ENCODE results near the gene EIF5.
A peak's percentile ranks its signal among the peaks of the same experiment; 100 is the strongest.

Gene EIF5

DNA sequence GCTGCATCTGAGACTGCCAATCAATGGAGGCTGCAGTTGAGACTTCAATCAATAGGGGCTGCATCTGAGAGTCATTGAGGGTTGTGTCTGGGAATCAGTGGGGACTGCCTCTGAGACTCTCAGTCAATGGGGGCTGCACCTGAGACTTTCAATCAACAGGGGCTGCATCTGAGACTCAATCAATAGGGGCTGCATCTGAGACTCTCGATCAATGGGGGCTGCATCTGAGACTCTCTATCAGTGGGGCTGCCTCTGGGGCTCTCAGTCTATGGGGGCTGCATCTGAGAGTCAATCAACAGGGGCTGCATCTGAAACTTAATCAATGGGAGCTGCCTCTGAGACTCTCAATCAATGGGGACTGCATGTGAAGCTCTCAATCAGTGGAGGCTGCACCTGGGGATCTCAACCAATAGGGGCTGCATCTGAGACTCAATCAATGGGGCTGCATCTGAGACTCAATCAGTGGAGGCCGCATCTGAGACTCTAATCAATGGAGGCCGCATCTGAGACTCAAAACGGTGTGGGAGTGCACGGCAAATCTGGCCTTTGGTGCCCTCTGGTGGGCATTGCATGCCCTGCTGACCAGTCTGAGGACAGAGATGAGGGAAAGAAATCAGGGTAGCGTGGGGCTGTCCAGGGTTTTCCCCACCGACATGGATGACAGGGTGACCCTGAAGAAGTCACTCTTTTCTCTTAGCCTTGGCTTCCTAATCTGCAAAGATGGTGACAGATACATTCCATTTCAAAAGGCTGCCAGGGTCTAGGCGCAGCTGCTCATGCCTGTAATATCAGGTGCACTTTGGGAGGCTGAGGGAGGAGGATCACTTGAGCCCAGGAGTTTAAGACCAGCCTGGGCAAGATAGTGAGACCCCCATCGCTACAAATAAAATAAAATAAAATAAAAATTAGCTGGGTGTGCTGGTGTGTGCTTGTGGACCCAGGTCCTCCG is 41.3 kb upstream of the EIF5 start:
- Histone ChIP-seq H3K36me3 (ENCODE audit: control insufficient read depth in 1 of 2, insufficient read depth in 2 of 2, low read length in 2 of 2) (no peaks in the 10 kb centered on the region), H3K9ac (ENCODE audit: low read depth in 1 of 2, low read length in 2 of 2) (peak overlapping the region in 1 of 2 donors; percentile 28), H3K4me3 (ENCODE audit: low read depth in 1 of 2, low read length in 2 of 2) (no peak overlapping the region), H3K4me1 (ENCODE audit: control insufficient read depth in 1 of 2, insufficient read depth in 2 of 2, low read length in 2 of 2) (no peaks in the 10 kb centered on the region), H3K27me3 (ENCODE audit: control insufficient read depth in 1 of 2, insufficient read depth in 2 of 2, low read length in 2 of 2) (no peaks in the 10 kb centered on the region), H3K9me3 (ENCODE audit: control insufficient read depth in 1 of 2, low read length in 2 of 2) (no peaks in the 10 kb centered on the region), H3K27ac (ENCODE audit: low read depth, low read length) (no peak overlapping the region)

DNA sequence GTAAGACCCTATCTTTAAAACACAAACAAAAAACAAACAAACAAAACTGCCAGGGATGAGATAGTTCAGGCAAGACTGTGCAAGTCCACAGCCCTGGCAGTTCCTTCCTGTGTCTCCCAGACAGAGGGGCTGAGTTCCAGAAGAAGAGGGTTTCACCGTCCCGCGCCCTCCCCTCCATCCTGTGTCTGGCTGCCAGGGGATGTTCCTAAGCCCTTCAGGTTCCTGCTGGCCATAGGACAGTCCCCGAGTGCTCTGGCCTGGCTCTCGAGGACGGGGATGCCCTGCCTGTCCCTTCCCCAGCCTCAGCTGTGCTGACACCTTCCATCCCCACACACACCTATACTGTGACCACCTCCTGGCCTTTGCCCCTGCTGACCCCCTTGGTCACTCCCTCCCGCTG is 40.6 kb upstream of the EIF5 start:
- H3K27ac ChIP-seq (ENCODE audit: low read depth, low read length), result no peak overlapping the region
- H3K9me3 ChIP-seq (ENCODE audit: control insufficient read depth in 1 of 2, low read length in 2 of 2), result no peaks in the 10 kb centered on the region
- H3K9ac ChIP-seq (ENCODE audit: low read depth in 1 of 2, low read length in 2 of 2), result no peak overlapping the region
- no peaks in the 10 kb centered on the region for H3K4me1 ChIP-seq (ENCODE audit: control insufficient read depth in 1 of 2, insufficient read depth in 2 of 2, low read length in 2 of 2)
- H3K4me3 ChIP-seq (ENCODE audit: low read depth in 1 of 2, low read length in 2 of 2), result no peak overlapping the region
- H3K27me3 ChIP-seq (ENCODE audit: control insufficient read depth in 1 of 2, insufficient read depth in 2 of 2, low read length in 2 of 2), result no peaks in the 10 kb centered on the region
- H3K36me3 ChIP-seq (ENCODE audit: control insufficient read depth in 1 of 2, insufficient read depth in 2 of 2, low read length in 2 of 2), result no peaks in the 10 kb centered on the region

DNA sequence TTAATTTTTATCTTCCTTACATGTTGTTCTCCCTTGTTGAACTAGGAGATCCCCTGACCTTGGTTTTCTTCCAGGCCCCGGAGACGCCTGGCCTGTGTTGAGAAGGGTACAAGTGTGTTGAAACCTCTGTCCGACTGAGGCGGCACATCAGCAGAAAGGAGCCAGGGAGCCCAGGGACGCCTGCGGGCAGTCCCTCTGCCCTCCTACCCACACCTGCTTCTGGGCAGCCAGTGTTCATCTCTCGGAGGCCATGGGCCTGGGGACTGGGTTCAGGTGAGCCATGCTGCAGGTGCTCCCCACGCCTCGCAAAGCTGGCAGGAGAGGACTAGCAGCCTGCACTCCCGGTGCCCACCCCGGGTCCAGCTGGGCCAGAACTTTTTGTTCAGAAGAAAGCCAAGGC is 39.9 kb upstream of the EIF5 start:
- no peak overlapping the region for H3K9ac ChIP-seq (ENCODE audit: low read depth in 1 of 2, low read length in 2 of 2)
- no peak overlapping the region for H3K4me3 ChIP-seq (ENCODE audit: low read depth in 1 of 2, low read length in 2 of 2)
- no peaks in the 10 kb centered on the region for H3K36me3 ChIP-seq (ENCODE audit: control insufficient read depth in 1 of 2, insufficient read depth in 2 of 2, low read length in 2 of 2)
- no peaks in the 10 kb centered on the region for H3K27me3 ChIP-seq (ENCODE audit: control insufficient read depth in 1 of 2, insufficient read depth in 2 of 2, low read length in 2 of 2)
- no peaks in the 10 kb centered on the region for H3K4me1 ChIP-seq (ENCODE audit: control insufficient read depth in 1 of 2, insufficient read depth in 2 of 2, low read length in 2 of 2)
- no peaks in the 10 kb centered on the region for H3K9me3 ChIP-seq (ENCODE audit: control insufficient read depth in 1 of 2, low read length in 2 of 2)
- no peak overlapping the region for H3K27ac ChIP-seq (ENCODE audit: low read depth, low read length)

DNA sequence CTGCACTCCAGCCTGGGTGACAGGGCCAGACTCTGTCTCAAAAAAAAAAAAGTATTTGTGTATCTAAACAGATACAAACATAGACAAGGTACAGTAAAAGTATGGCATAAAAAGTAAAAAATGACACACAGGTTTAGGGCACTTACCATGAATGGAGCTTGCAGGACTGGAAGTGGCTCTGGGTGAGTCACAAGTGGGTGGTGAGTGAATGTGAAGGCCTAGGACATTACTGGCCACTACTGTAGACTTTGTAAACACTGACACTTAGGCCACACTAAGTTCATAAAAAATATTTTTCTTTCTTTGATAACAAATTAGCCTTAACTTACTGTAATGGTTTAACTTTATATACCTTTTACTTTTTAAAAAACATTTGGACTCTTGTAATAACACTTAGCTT is 38.0 kb upstream of the EIF5 start:
- Histone ChIP-seq H3K27me3 (ENCODE audit: control insufficient read depth in 1 of 2, insufficient read depth in 2 of 2, low read length in 2 of 2) (no peaks in the 10 kb centered on the region), H3K9me3 (ENCODE audit: control insufficient read depth in 1 of 2, low read length in 2 of 2) (no peaks in the 10 kb centered on the region), H3K36me3 (ENCODE audit: control insufficient read depth in 1 of 2, insufficient read depth in 2 of 2, low read length in 2 of 2) (no peaks in the 10 kb centered on the region), H3K4me1 (ENCODE audit: control insufficient read depth in 1 of 2, insufficient read depth in 2 of 2, low read length in 2 of 2) (no peaks in the 10 kb centered on the region), H3K27ac (ENCODE audit: low read depth, low read length) (no peak overlapping the region), H3K4me3 (ENCODE audit: low read depth in 1 of 2, low read length in 2 of 2) (no peak overlapping the region), H3K9ac (ENCODE audit: low read depth in 1 of 2, low read length in 2 of 2) (no peak overlapping the region)

DNA sequence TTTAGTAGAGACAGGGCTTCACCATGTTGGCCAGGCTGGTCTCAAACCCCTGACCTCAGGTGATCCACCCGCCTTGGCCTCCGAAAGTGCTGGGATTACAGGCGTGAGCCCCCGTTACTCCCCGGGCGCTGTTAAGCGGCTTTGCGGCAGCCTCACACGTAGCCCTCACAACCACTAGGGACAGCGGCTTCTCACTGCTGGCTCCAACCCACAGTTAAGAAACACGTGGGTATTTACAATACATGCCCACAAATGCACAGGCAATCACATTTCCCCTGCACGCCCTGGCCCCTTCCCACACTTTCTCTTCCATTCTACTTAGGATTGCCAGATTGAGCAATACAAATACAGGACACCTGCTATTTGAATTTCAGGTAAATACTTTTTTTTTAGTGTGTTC is 37.0 kb upstream of the EIF5 start:
- H3K9me3 ChIP-seq (ENCODE audit: control insufficient read depth in 1 of 2, low read length in 2 of 2), result no peaks in the 10 kb centered on the region
- no peaks in the 10 kb centered on the region for H3K4me1 ChIP-seq (ENCODE audit: control insufficient read depth in 1 of 2, insufficient read depth in 2 of 2, low read length in 2 of 2)
- H3K9ac ChIP-seq (ENCODE audit: low read depth in 1 of 2, low read length in 2 of 2), result no peak overlapping the region
- no peaks in the 10 kb centered on the region for H3K27me3 ChIP-seq (ENCODE audit: control insufficient read depth in 1 of 2, insufficient read depth in 2 of 2, low read length in 2 of 2)
- H3K27ac ChIP-seq (ENCODE audit: low read depth, low read length), result no peak overlapping the region
- H3K36me3 ChIP-seq (ENCODE audit: control insufficient read depth in 1 of 2, insufficient read depth in 2 of 2, low read length in 2 of 2), result no peaks in the 10 kb centered on the region
- no peak overlapping the region for H3K4me3 ChIP-seq (ENCODE audit: low read depth in 1 of 2, low read length in 2 of 2)

DNA sequence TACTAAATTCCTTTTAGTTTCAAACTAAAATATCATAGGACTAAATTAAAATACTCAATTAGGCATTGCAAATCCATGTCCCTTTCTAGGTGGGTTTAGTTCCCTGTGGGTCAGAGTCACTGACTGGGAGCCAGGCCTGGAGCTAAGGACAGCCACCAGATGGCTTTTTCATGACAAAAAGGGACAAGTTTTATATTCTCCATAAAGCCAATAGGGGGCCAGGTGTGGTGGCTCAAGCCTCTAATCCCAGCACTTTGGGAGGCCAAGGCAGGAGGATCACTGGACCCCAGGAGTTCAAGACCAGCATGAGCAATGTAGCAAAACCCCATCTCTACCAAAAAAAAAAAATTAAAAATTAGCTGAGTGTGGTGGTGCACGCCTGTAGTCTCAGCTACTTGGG is 35.4 kb upstream of the EIF5 start:
- no peak overlapping the region for H3K27ac ChIP-seq (ENCODE audit: low read depth, low read length)
- no peaks in the 10 kb centered on the region for H3K27me3 ChIP-seq (ENCODE audit: control insufficient read depth in 1 of 2, insufficient read depth in 2 of 2, low read length in 2 of 2)
- no peaks in the 10 kb centered on the region for H3K4me1 ChIP-seq (ENCODE audit: control insufficient read depth in 1 of 2, insufficient read depth in 2 of 2, low read length in 2 of 2)
- H3K9me3 ChIP-seq (ENCODE audit: control insufficient read depth in 1 of 2, low read length in 2 of 2), result no peaks in the 10 kb centered on the region
- H3K9ac ChIP-seq (ENCODE audit: low read depth in 1 of 2, low read length in 2 of 2), result no peak overlapping the region
- H3K4me3 ChIP-seq (ENCODE audit: low read depth in 1 of 2, low read length in 2 of 2), result no peak overlapping the region
- H3K36me3 ChIP-seq (ENCODE audit: control insufficient read depth in 1 of 2, insufficient read depth in 2 of 2, low read length in 2 of 2), result no peaks in the 10 kb centered on the region

DNA sequence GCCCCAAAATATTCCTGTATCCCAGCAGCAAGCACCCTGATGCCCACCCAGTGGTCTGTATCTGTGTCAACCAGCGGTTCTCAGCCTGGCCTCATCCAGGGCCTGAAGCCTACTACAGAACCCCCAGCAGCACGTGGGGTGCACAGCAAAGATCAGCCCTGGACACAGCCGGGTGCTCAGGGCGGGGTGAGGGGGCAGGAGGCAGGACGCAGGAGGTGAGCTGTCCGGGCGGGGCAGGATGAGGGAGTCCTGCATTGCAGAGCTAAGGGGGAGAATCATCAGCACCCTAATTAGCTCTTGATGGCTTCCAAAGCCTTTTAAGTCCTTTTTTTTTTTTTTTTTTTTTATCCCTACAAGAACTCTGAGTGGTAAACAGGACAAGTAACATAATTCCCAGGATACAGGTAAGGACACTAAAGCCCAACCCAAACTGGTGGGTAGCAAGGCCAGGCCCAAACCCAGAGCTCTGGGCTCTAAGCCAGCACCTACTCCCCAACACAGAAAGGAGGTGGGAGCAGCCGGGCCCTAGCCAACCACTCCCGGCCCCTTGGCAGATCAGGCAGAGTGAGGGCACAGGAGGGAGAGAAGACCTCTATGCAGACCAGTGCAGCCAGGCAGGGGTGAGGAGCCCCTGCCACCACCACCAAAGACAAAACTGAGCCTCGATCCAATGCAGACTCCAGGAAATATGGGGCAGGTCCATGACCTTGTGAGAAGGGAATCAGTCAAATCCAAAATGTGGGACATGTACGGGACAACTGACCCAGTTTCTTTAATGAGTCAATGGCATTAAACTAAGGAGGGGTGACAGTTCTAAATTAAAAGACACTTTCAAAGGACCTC is 32.3 kb upstream of the EIF5 start:
- H3K4me3 ChIP-seq (ENCODE audit: low read depth in 1 of 2, low read length in 2 of 2), result no peak overlapping the region
- H3K4me1 ChIP-seq (ENCODE audit: control insufficient read depth in 1 of 2, insufficient read depth in 2 of 2, low read length in 2 of 2), result no peaks in the 10 kb centered on the region
- no peaks in the 10 kb centered on the region for H3K9me3 ChIP-seq (ENCODE audit: control insufficient read depth in 1 of 2, low read length in 2 of 2)
- no peak overlapping the region for H3K27ac ChIP-seq (ENCODE audit: low read depth, low read length)
- H3K27me3 ChIP-seq (ENCODE audit: control insufficient read depth in 1 of 2, insufficient read depth in 2 of 2, low read length in 2 of 2), result no peaks in the 10 kb centered on the region
- no peak overlapping the region for H3K9ac ChIP-seq (ENCODE audit: low read depth in 1 of 2, low read length in 2 of 2)
- no peaks in the 10 kb centered on the region for H3K36me3 ChIP-seq (ENCODE audit: control insufficient read depth in 1 of 2, insufficient read depth in 2 of 2, low read length in 2 of 2)

DNA sequence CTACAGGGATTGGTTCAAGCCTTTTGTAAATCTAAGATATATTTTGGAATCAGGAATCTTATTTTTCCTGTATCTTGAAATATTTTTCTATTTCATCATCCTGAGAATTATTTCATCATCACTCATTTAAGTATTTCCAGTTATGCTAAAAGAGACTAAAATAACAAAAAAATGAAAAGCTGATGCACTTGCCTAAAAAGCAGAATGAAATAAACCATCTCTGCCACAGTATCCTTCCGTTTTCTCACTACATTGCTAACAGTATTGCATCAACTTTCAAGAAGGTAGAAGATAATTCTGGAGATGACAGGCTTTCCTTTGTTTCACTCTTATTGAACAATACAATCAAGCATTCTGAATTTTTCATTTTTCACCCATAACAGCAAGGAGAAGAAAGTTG is 31.1 kb upstream of the EIF5 start:
- no peaks in the 10 kb centered on the region for H3K36me3 ChIP-seq (ENCODE audit: control insufficient read depth in 1 of 2, insufficient read depth in 2 of 2, low read length in 2 of 2)
- no peak overlapping the region for H3K9ac ChIP-seq (ENCODE audit: low read depth in 1 of 2, low read length in 2 of 2)
- no peaks in the 10 kb centered on the region for H3K9me3 ChIP-seq (ENCODE audit: control insufficient read depth in 1 of 2, low read length in 2 of 2)
- H3K27me3 ChIP-seq (ENCODE audit: control insufficient read depth in 1 of 2, insufficient read depth in 2 of 2, low read length in 2 of 2), result no peaks in the 10 kb centered on the region
- no peak overlapping the region for H3K4me3 ChIP-seq (ENCODE audit: low read depth in 1 of 2, low read length in 2 of 2)
- no peak overlapping the region for H3K27ac ChIP-seq (ENCODE audit: low read depth, low read length)
- H3K4me1 ChIP-seq (ENCODE audit: control insufficient read depth in 1 of 2, insufficient read depth in 2 of 2, low read length in 2 of 2), result no peaks in the 10 kb centered on the region

DNA sequence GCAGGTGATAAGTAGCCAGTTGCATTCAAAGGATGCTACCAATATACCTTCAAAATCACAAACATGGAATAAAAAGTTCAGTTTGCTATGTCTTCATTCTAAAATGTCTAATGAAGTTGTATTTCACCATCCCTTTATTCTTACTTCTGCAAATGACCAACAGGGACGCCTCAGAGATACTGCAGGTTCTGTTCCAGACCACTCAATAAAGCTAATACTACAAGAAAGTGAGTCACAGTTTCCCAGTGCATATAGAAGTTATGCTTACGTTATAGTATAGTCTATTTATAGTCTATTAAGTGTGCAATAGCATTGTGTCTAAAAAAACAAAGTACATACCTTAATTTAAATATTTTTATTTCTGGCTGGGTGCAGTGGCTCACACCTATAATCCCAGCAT is 29.3 kb upstream of the EIF5 start:
- H3K27me3 ChIP-seq (ENCODE audit: control insufficient read depth in 1 of 2, insufficient read depth in 2 of 2, low read length in 2 of 2), result no peaks in the 10 kb centered on the region
- H3K4me1 ChIP-seq (ENCODE audit: control insufficient read depth in 1 of 2, insufficient read depth in 2 of 2, low read length in 2 of 2), result no peaks in the 10 kb centered on the region
- no peak overlapping the region for H3K4me3 ChIP-seq (ENCODE audit: low read depth in 1 of 2, low read length in 2 of 2)
- H3K27ac ChIP-seq (ENCODE audit: low read depth, low read length), result no peak overlapping the region
- H3K9me3 ChIP-seq (ENCODE audit: control insufficient read depth in 1 of 2, low read length in 2 of 2), result no peaks in the 10 kb centered on the region
- H3K36me3 ChIP-seq (ENCODE audit: control insufficient read depth in 1 of 2, insufficient read depth in 2 of 2, low read length in 2 of 2), result no peaks in the 10 kb centered on the region
- no peak overlapping the region for H3K9ac ChIP-seq (ENCODE audit: low read depth in 1 of 2, low read length in 2 of 2)

All from duodenal mucosa (tissue), 2 donors.